Peyer's patch (tissue), 4 donors: ENCODE results near the gene MAP2K7. TPM values are rescaled to one million over a fixed set of nuclear protein-coding genes. Genes with fewer than 3 reads are reported as not detected.

Experiments used
- DNase-seq, 3 donors: peaks; one replicate each; pipeline ENCODE4 v3.0.0-alpha.2; 2017 to 2019
- H3K27ac ChIP-seq, 4 donors: fragments of 200-600 bp; sonication (generic); one replicate each; pipeline ENCODE4 v1.5.1; 2016 to 2019
- H3K27me3 ChIP-seq, 2 donors: fragments of 200-600 bp; sonication (generic); one replicate each; pipeline ENCODE4 v1.5.1; 2019
- H3K36me3 ChIP-seq, 3 donors: fragments of 200-600 bp; sonication (generic); one replicate each; pipeline ENCODE4 v1.5.1; 2016 to 2019
- H3K4me1 ChIP-seq, 4 donors: fragments of 200-600 bp; sonication (generic); one replicate each; pipeline ENCODE4 v1.5.1; 2016 to 2019
- H3K4me3 ChIP-seq, 4 donors: fragments of 200-600 bp; sonication (generic); 1 replicate in 3 of 4; 2 replicates in 1 of 4; pipeline ENCODE4 v1.5.1; 2016 to 2019; ENCODE audit warnings: mild to moderate bottlenecking in 1 of 4
- H3K9me3 ChIP-seq, 4 donors: fragments of 200-600 bp; sonication (generic); one replicate each; pipeline ENCODE4 v1.5.1; 2016 to 2019; ENCODE audit warnings: mild to moderate bottlenecking in 1 of 4
- CTCF ChIP-seq, 6 experiments: fragments of 450-650 bp in 4 of 6; fragments of 200-600 bp in 2 of 6; sonication (generic) in 1 of 6; IDR thresholded peaks; one replicate each; pipeline ENCODE4 v1.5.1; 2017 to 2019; ENCODE audit warnings: antibody characterized with exemption in 6 of 6, mild to moderate bottlenecking in 3 of 6, moderate library complexity in 1 of 6
- POLR2A ChIP-seq, 2 donors: fragments of 450-650 bp; IDR thresholded peaks; one replicate each; pipeline ENCODE4 v1.5.1; 2017; ENCODE audit warnings: antibody characterized with exemption in 2 of 2, mild to moderate bottlenecking in 2 of 2, moderate library complexity in 2 of 2
- total RNA-seq, 4 donors: library from RNA; depleted of rRNA; stranded (reverse); fragments of >200 nt; gene quantifications; one replicate each; pipeline ENCODE4 v1.1.0, GENCODE V29; 2016

The MAP2K7 gene
- total RNA-seq, 4 donors from 2014 or later, result 16.6 to 39.3 (median 35.0) TPM

- peaks cover 0 to 1% (median 0%) of the 10 kb centered on the region in 3 donors for H3K36me3 ChIP-seq
- no peak overlapping the region for H3K27ac ChIP-seq
- H3K27me3 ChIP-seq, result no peaks in the 10 kb centered on the region
- peaks cover 3 to 21% (median 15%) of the 10 kb centered on the region in 4 donors for H3K4me1 ChIP-seq
- no peak overlapping the region for H3K4me3 ChIP-seq
- H3K9me3 ChIP-seq, result no peaks in the 10 kb centered on the region
- no peak for TF ChIP-seq CTCF (IDR thresholded peaks at IDR 0.05)
- TF ChIP-seq POLR2A (IDR thresholded peaks at IDR 0.05), result no peak
- peak in 1 of 3 donors; percentile 36 for DNase-seq
Measured at GRCh38 chr19:7900401-7900870, 3.2 kb upstream of the MAP2K7 start.

DNA sequence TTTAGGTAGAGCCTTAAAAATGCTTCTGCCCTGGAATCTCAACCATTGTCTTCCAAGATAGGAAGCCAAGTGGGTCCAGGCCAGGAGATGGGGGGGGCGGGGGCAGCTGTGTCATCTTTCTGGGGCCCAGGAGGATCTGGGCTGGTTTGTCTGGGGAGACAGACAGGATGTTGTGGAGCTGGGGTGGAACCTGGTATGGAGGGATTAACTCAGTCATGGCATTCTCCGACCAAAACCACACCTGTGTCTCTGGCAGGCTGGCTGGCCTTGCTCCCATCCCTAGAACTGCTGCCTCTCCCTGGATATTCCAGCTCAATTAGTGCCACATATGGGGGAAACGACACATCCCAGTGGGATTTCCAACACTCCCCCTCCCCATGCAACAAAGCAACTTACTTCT lies 2.7 kb upstream of the MAP2K7 start:
- TF ChIP-seq POLR2A (IDR thresholded peaks at IDR 0.05) (no peak), CTCF (IDR thresholded peaks at IDR 0.05) (no peak)
- Histone ChIP-seq H3K36me3 (peaks cover 0 to 6% (median 0%) of the 10 kb centered on the region in 3 donors), H3K4me3 (no peak overlapping the region), H3K4me1 (peaks cover 3 to 26% (median 15%) of the 10 kb centered on the region in 4 donors), H3K27ac (no peak overlapping the region), H3K9me3 (no peaks in the 10 kb centered on the region), H3K27me3 (no peaks in the 10 kb centered on the region)
- DNase-seq, result no peak

GRCh38 chr19:7901337-7901736 lies 2.3 kb upstream of the MAP2K7 start:
- DNase-seq, result no peak
- Histone ChIP-seq H3K36me3 (peaks cover 0 to 10% (median 0%) of the 10 kb centered on the region in 3 donors), H3K27ac (no peak overlapping the region), H3K9me3 (no peaks in the 10 kb centered on the region), H3K4me1 (peaks cover 3 to 30% (median 15%) of the 10 kb centered on the region in 4 donors), H3K27me3 (no peaks in the 10 kb centered on the region), H3K4me3 (no peak overlapping the region)
- no peak for TF ChIP-seq CTCF (IDR thresholded peaks at IDR 0.05)
- no peak for TF ChIP-seq POLR2A (IDR thresholded peaks at IDR 0.05)

DNA sequence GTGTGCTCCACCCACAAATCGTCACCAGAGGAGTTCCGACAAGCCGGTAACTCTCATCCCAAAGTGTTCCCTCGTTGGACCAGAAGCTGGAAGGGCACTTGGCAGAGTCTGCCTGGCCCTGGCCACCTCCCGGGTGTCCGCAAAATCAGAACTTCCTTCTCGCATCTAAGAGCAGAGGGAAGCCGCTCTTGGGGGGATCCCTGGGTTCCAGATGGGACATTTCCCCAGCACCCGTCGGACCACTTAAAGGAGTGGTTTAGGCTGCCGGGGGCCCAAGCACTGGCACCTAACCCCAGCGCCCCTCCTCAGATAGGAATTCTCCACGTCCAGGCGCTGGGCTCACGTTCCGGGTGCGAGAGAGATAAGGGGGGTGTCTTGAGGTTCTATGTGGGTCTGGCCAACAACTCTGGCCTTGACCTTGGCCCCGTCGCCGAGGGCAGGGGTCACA lies 857 bp upstream of the MAP2K7 start:
- DNase-seq, result no peak
- Histone ChIP-seq H3K4me3 (peak overlapping the region; percentile 37 to 89 (median 70)), H3K9me3 (no peaks in the 10 kb centered on the region), H3K27me3 (no peaks in the 10 kb centered on the region), H3K27ac (peak overlapping the region; percentile 52 to 95 (median 86)), H3K4me1 (peaks cover 3 to 30% (median 15%) of the 10 kb centered on the region in 4 donors), H3K36me3 (peaks cover 0 to 21% (median 0%) of the 10 kb centered on the region in 3 donors)
- TF ChIP-seq CTCF (IDR thresholded peaks at IDR 0.05), result no peak
- TF ChIP-seq POLR2A (IDR thresholded peaks at IDR 0.05), result no peak

DNA sequence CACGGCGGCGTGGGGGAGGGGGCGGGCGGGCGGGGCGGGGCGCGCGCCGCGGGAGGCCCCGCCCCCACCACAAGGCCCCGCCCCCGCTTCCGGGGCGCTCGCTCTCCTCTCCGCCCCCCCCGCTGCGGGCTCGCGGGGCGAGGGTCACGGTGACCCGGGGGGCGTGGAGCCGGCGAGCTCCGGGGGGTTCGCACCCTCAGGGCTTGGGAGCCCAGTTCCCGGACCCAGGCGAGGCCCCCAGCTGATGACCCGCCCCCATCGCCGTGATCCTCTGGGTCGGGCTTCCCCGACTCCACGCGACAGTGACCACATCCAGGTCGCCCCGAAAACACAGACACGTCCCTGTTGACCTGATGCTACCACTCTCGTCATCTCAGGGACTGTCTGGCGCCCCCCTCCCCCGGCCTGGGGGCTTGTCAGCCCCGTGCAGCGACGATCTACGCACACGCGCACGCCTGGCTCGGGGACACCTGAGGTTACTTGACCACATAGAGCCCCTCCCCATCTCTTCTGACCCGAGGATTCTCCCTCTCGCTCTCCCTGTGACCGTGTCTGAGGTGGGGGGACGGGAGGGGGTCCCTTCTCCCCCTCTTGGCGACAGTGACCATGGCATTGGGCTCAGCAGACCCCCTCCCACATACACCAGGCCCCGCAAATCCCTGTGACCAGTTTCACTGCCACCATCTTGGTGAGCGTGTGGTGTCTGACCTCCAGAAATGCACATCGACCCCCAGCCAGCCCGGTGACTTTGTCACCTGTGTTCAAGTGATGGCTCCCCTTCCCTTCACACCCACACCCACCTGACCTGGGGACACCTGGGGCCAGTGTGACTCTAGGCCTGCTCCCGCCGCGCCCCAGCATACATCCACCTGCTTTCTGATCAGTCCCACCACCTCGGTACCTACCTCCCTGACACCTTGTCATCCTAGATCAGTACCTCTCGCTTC lies 670 bp downstream of the MAP2K7 start:
- TF ChIP-seq POLR2A (IDR thresholded peaks at IDR 0.05), result no peak
- no peak for TF ChIP-seq CTCF (IDR thresholded peaks at IDR 0.05)
- Histone ChIP-seq H3K4me1 (peaks cover 3 to 30% (median 15%) of the 10 kb centered on the region in 4 donors), H3K36me3 (peaks cover 0 to 26% (median 0%) of the 10 kb centered on the region in 3 donors), H3K9me3 (no peaks in the 10 kb centered on the region), H3K27me3 (no peaks in the 10 kb centered on the region), H3K27ac (peak overlapping the region; percentile 88 to 95 (median 92)), H3K4me3 (peak overlapping the region; percentile 81 to 98 (median 86))
- peak in 2 of 3 donors; percentile 49 to 80 for DNase-seq
